ENCODE data around the gene SLC12A7.

Gene SLC12A7

DNA sequence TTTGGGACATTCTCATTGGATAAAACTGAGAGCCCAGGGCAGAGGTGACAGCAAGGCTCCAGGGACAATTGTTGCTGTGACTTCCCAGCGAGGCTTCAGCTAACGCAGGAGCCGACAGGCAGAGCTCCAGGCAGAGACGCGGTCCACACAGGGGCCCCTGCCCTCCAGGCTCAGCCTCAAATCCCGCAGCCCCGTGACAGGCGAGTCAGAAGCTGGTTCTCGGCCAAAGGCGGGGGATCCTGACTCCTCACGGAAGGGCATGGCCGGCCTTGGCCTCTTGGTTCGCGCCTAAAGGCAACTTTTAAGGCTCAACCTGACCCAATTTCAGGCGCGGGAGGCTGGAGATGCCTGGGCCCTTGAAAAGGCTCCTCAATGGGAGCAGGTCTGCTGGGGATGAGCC, 21.3 kb downstream of the SLC12A7 start:
- H3K4me3 ChIP-seq (ENCODE audit: low read depth, low read length): no peak overlapping the region
- DNase-seq (ENCODE audit: low read depth, low spot score): no peak
- POLR2A ChIA-PET: no interaction called here
- TF ChIP-seq, protein P1, sequence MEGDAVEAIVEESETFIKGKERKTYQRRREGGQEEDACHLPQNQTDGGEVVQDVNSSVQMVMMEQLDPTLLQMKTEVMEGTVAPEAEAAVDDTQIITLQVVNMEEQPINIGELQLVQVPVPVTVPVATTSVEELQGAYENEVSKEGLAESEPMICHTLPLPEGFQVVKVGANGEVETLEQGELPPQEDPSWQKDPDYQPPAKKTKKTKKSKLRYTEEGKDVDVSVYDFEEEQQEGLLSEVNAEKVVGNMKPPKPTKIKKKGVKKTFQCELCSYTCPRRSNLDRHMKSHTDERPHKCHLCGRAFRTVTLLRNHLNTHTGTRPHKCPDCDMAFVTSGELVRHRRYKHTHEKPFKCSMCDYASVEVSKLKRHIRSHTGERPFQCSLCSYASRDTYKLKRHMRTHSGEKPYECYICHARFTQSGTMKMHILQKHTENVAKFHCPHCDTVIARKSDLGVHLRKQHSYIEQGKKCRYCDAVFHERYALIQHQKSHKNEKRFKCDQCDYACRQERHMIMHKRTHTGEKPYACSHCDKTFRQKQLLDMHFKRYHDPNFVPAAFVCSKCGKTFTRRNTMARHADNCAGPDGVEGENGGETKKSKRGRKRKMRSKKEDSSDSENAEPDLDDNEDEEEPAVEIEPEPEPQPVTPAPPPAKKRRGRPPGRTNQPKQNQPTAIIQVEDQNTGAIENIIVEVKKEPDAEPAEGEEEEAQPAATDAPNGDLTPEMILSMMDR (IDR thresholded peaks at IDR 0.05; ENCODE audit: insufficient read depth, low read length, missing control alignments): no peak
- CTCF ChIA-PET: no interaction called here

DNA sequence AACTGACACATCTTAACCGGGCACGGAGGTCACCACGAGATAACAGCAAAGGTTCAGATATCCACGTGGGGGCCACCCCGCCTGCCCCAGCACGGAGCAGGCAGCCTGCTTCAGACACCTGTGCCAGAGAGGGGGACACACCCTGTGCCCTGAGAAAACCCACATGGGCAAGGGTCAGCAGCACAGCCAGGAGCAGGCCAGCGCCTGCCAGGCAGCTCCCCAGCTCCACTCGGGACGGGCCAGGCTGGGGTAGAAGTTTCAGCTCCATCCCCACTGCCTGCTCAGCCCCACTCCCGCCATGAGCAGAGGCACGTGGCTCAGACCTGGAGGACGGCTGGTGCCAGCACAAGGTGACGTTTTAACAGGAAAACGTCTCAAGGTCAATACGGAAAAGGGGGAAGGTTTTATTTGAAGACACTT, 22.2 kb downstream of the SLC12A7 start:
- CTCF ChIA-PET: no interaction called here
- POLR2A ChIA-PET: no interaction called here
- no peak for DNase-seq (ENCODE audit: low read depth, low spot score)
- H3K4me3 ChIP-seq (ENCODE audit: low read depth, low read length): no peak overlapping the region
- TF ChIP-seq, protein P1 (IDR thresholded peaks at IDR 0.05; ENCODE audit: insufficient read depth, low read length, missing control alignments): no peak

DNA sequence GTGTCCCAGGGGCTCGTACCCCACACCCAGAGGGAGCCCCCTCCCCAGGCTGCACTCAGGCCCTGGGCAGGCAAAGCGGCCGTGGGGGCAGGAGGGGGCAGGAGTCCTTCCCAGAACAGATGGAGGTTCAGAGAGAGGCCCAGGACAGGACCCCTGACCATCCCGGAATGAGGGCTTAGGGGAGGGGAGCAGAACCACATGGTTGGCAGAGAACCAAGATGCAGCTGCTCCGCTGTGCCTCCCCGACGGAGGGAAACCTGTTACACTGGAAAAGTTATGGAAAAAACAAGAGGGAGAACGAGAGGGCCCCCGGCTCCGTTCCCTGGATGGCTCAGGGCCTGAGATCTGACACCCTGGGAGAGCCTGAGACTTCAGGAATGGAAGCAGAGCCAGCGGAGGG, 22.7 kb downstream of the SLC12A7 start:
- CTCF ChIA-PET: no interaction called here
- TF ChIP-seq, protein P1 (IDR thresholded peaks at IDR 0.05; ENCODE audit: insufficient read depth, low read length, missing control alignments): no peak
- no peak for DNase-seq (ENCODE audit: low read depth, low spot score)
- no peak overlapping the region for H3K4me3 ChIP-seq (ENCODE audit: low read depth, low read length)
- POLR2A ChIA-PET: no interaction called here

DNA sequence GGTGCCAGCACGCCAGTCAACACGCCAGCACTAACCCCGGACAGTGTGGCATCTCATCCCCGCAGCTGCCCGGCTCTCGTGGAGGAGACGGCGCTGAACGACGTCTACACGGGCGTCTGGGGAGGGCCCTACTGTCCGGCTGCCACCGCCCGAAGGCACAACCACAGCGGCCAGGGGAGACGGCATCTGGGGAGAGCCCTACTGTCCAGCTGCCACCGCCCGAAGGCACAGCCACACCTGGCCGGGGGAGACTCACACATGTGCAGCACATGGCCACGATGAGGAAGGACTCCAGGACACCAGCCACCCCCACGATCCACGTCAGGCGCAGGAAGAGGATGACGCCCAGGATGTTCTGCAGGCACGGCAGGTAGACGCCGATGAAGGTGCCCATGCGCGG, 23.1 kb downstream of the SLC12A7 start:
- POLR2A ChIA-PET: no interaction called here
- DNase-seq (ENCODE audit: low read depth, low spot score): no peak
- TF ChIP-seq, protein P1 (IDR thresholded peaks at IDR 0.05; ENCODE audit: insufficient read depth, low read length, missing control alignments): no peak
- no peak overlapping the region for H3K4me3 ChIP-seq (ENCODE audit: low read depth, low read length)
- CTCF ChIA-PET: no interaction called here

DNA sequence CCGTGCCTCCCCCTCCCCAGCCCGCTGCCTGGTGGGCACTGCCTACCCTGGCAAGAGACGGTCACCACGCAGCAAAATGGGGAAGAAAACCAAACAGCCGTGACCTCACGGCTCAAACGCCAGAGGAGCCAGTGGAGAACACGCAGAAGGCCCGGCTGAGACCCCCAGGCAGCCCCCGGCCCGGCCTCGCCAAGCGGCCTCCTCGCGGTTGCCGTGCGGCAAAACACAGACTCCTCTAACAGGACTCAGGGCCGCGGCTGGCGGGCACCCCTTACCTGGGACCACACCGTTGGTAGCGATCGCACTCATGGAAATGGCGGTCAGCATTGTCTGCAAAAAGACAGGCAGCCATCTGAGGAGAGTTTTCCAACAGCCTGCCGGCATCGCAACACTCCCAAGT, 23.8 kb downstream of the SLC12A7 start:
- TF ChIP-seq, protein P1 (IDR thresholded peaks at IDR 0.05; ENCODE audit: insufficient read depth, low read length, missing control alignments): no peak
- ChIA-PET POLR2A (no interaction called here), CTCF (no interaction called here)
- no peak for DNase-seq (ENCODE audit: low read depth, low spot score)
- H3K4me3 ChIP-seq (ENCODE audit: low read depth, low read length): no peak overlapping the region

DNA sequence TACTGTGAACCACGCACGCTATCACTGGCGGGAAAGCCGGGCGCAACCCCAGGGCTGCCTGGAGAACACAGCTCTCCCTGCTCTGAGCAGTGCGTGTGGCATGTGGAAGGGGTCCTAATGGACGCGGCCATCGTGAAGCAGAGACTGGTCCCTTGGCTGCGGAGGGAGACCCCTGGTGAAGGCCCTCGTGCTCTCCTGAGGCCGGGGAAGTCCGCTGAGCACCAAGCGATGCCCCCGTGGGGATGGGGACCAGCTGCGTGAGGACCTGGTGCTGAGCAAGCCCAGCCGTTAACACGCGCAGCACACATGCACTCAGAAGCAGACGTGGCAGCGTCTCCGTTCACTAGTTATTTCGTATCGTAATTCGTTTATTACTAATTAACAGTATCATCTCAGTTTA, 24.4 kb downstream of the SLC12A7 start:
- ChIA-PET POLR2A (no interaction called here), CTCF (no interaction called here)
- no peak overlapping the region for H3K4me3 ChIP-seq (ENCODE audit: low read depth, low read length)
- DNase-seq (ENCODE audit: low read depth, low spot score): no peak
- TF ChIP-seq, protein P1 (IDR thresholded peaks at IDR 0.05; ENCODE audit: insufficient read depth, low read length, missing control alignments): no peak
